Tibial artery (tissue), 4 donors: ENCODE measurements around the gene AUNIP.

ENCODE experiments used
- DNase-seq, 2 donors: peaks; one replicate each; pipeline ENCODE4 v3.0.0-alpha.2; 2019
- H3K27ac ChIP-seq, 2 donors: fragments of 200-600 bp; sonication (generic) in 1 of 2; 1 replicate in 1 of 2; 2 replicates in 1 of 2; pipeline ENCODE4 v1.5.1; 2018 to 2019; ENCODE audit warnings: mild to moderate bottlenecking in 1 of 2
- H3K27me3 ChIP-seq, 2 donors: fragments of 200-600 bp; sonication (generic) in 1 of 2; one replicate each; pipeline versions ENCODE4 v1.5.1 to v1.6.0; 2016 to 2019
- H3K36me3 ChIP-seq, 3 donors: fragments of 200-600 bp; sonication (generic) in 2 of 3; one replicate each; pipeline ENCODE4 v1.5.1; 2016 to 2019; ENCODE audit warnings: mild to moderate bottlenecking in 2 of 3
- H3K4me1 ChIP-seq, 4 donors: fragments of 200-600 bp; sonication (generic) in 2 of 4; 1 replicate in 3 of 4; 2 replicates in 1 of 4; pipeline ENCODE4 v1.5.1; 2016 to 2019
- H3K4me3 ChIP-seq, 2 donors: fragments of 200-600 bp; sonication (generic) in 1 of 2; 1 replicate in 1 of 2; 2 replicates in 1 of 2; pipeline ENCODE4 v1.5.1; 2018 to 2019; ENCODE audit warnings: mild to moderate bottlenecking in 2 of 2
- H3K9me3 ChIP-seq, 3 donors: fragments of 200-600 bp; sonication (generic) in 1 of 3; one replicate each; pipeline ENCODE4 v1.5.1; 2016 to 2019
- CTCF ChIP-seq, 2 experiments: fragments of 200-600 bp in 1 of 2; fragments of 450-650 bp in 1 of 2; IDR thresholded peaks; one replicate each; pipeline ENCODE4 v1.5.1; 2017 to 2019; ENCODE audit warnings: antibody characterized with exemption in 2 of 2, mild to moderate bottlenecking in 1 of 2, moderate library complexity in 1 of 2
- intact Hi-C: fragments of 100-400 bp; cut with DNase I; formaldehyde crosslinking; loops from one replicate; pipeline ENCODE4 v1.15.0; 2023; ENCODE audit warnings: low total_unique reads

AUNIP gene

GRCh38 chr1:25899792-25900191, 40.5 kb upstream of the AUNIP start:
- Histone ChIP-seq H3K36me3 (peaks cover 0 to 29% (median 4%) of the 10 kb centered on the region in 3 donors), H3K4me3 (no peak overlapping the region), H3K27me3 (no peaks in the 10 kb centered on the region), H3K27ac (no peak overlapping the region), H3K9me3 (no peaks in the 10 kb centered on the region), H3K4me1 (peaks cover 0 to 18% (median 16%) of the 10 kb centered on the region in 4 donors)
- TF ChIP-seq CTCF (IDR thresholded peaks at IDR 0.05): no peak
- DNase-seq: no peak
- intact Hi-C loops: loop anchor here (2.0 kb wide), 1 partner anchor 101 kb away; no protein-coding TSS in a partner anchor

GRCh38 chr1:25898223-25899015, 39.2 kb upstream of the AUNIP start:
- Histone ChIP-seq H3K4me1 (peaks cover 0 to 11% (median 6%) of the 10 kb centered on the region in 4 donors), H3K36me3 (peaks cover 0 to 28% (median 4%) of the 10 kb centered on the region in 3 donors), H3K27ac (no peak overlapping the region), H3K9me3 (no peaks in the 10 kb centered on the region), H3K4me3 (no peak overlapping the region), H3K27me3 (no peaks in the 10 kb centered on the region)
- no peak for TF ChIP-seq CTCF (IDR thresholded peaks at IDR 0.05)
- peak in 1 of 2 donors; percentile 29 for DNase-seq
- intact Hi-C loops: loop anchor here (2.0 kb wide), 1 partner anchor 102 kb away; no protein-coding TSS in a partner anchor

- Histone ChIP-seq H3K27me3 (no peaks in the 10 kb centered on the region), H3K36me3 (peaks cover 0 to 24% (median 4%) of the 10 kb centered on the region in 3 donors), H3K4me1 (peaks cover 0 to 18% (median 7%) of the 10 kb centered on the region in 4 donors), H3K4me3 (no peak overlapping the region), H3K27ac (no peak overlapping the region), H3K9me3 (no peaks in the 10 kb centered on the region)
- TF ChIP-seq CTCF (IDR thresholded peaks at IDR 0.05): no peak
- no peak for DNase-seq
- intact Hi-C loops: loop anchor here (2.0 kb wide), 1 partner anchor 103 kb away; no protein-coding TSS in a partner anchor
Measured at GRCh38 chr1:25897754-25898153, 38.5 kb upstream of the AUNIP start.

- intact Hi-C loops: no loop called here
- no peak for TF ChIP-seq CTCF (IDR thresholded peaks at IDR 0.05)
- Histone ChIP-seq H3K36me3 (peaks cover 0 to 22% (median 4%) of the 10 kb centered on the region in 3 donors), H3K27me3 (no peaks in the 10 kb centered on the region), H3K27ac (no peak overlapping the region), H3K4me1 (peaks cover 0 to 30% (median 16%) of the 10 kb centered on the region in 4 donors), H3K4me3 (no peak overlapping the region), H3K9me3 (no peaks in the 10 kb centered on the region)
- DNase-seq: peak in 1 of 2 donors; percentile 3
Measured at GRCh38 chr1:25896266-25896665, 37.0 kb upstream of the AUNIP start.

- H3K9me3 ChIP-seq: no peaks in the 10 kb centered on the region
- no peak overlapping the region for H3K27ac ChIP-seq
- no peak overlapping the region for H3K4me3 ChIP-seq
- TF ChIP-seq CTCF (IDR thresholded peaks at IDR 0.05): peak; percentile 96 to 99
- H3K4me1 ChIP-seq: peaks cover 0 to 30% (median 16%) of the 10 kb centered on the region in 4 donors
- DNase-seq: peak; percentile 85 to 94
- intact Hi-C loops: no loop called here
- no peaks in the 10 kb centered on the region for H3K27me3 ChIP-seq
- peaks cover 0 to 14% (median 4%) of the 10 kb centered on the region in 3 donors for H3K36me3 ChIP-seq
Measured at GRCh38 chr1:25895365-25895990, 36.2 kb upstream of the AUNIP start.
